Natural killer cell (primary cell): ENCODE data around the gene TBCD. TPM values are rescaled to one million over a fixed set of nuclear protein-coding genes. Genes with fewer than 3 reads are reported as not detected.

Experiments
- ATAC-seq, 3 donors: fragments of 150-1000 bp in 2 of 3; fragments of 200-7000 bp in 1 of 3; cut with Tn5 transposase; 1 replicate in 1 of 3; 2 replicates in 2 of 3; pipeline ENCODE4 v1.10.0; 2021; ENCODE audit warnings: mild to moderate bottlenecking in 2 of 3, moderate library complexity in 2 of 3
- DNase-seq, 2 donors: peaks; one replicate each; pipeline versions ENCODE4 v3.0.0 to v3.0.0-alpha.2; 2013 to 2021; ENCODE audit warnings: mixed read lengths in 1 of 2
- H3K27ac ChIP-seq: one replicate; pipeline ENCODE4 v1.5.1; 2013; ENCODE audit warnings: mild to moderate bottlenecking, low read length
- H3K27me3 ChIP-seq: one replicate; pipeline ENCODE4 v1.6.1; 2013; ENCODE audit warnings: low read length; ENCODE audit not compliant: control insufficient read depth, insufficient read depth
- H3K36me3 ChIP-seq: one replicate; pipeline ENCODE4 v1.6.1; 2013; ENCODE audit warnings: low read length; ENCODE audit not compliant: control insufficient read depth, insufficient read depth
- H3K4me1 ChIP-seq: one replicate; pipeline ENCODE4 v1.6.1; 2013; ENCODE audit warnings: low read length; ENCODE audit not compliant: control insufficient read depth, insufficient read depth
- H3K4me3 ChIP-seq: one replicate; pipeline ENCODE4 v1.5.1; 2013; ENCODE audit warnings: low read length
- H3K9me3 ChIP-seq: one replicate; pipeline ENCODE4 v1.6.1; 2013; ENCODE audit warnings: low read length; ENCODE audit not compliant: control insufficient read depth, insufficient read depth
- H3K27ac Mint-ChIP-seq, 2 donors: one replicate each; pipeline ENCODE4 v1.8.0; 2022; ENCODE audit warnings: mild to moderate bottlenecking in 2 of 2, mixed read lengths in 2 of 2, moderate library complexity in 1 of 2
- H3K27me3 Mint-ChIP-seq, 2 donors: one replicate each; pipeline ENCODE4 v1.8.0; 2022; ENCODE audit warnings: low read depth in 2 of 2, mixed read lengths in 2 of 2
- H3K36me3 Mint-ChIP-seq: one replicate; pipeline ENCODE4 v1.8.0; 2022; ENCODE audit warnings: mixed read lengths
- H3K4me1 Mint-ChIP-seq, 2 donors: one replicate each; pipeline ENCODE4 v1.8.0; 2022; ENCODE audit warnings: mixed read lengths in 2 of 2
- H3K4me3 Mint-ChIP-seq: one replicate; pipeline ENCODE4 v1.8.0; 2022; ENCODE audit warnings: mild to moderate bottlenecking, moderate library complexity, mixed read lengths
- H3K9me3 Mint-ChIP-seq, 2 donors: one replicate each; pipeline ENCODE4 v1.8.0; 2022; ENCODE audit warnings: mixed read lengths in 2 of 2
- CTCF ChIP-seq: fragments of 200-600 bp; IDR thresholded peaks from one replicate; pipeline ENCODE4 v1.8.0; 2022; ENCODE audit warnings: antibody characterized with exemption
- WGBS: methylation state at CpG from one replicate; pipeline ENCODE4 v1.1.7; 2013; ENCODE audit warnings: missing lambda C conversion rate; ENCODE audit not compliant: insufficient coverage; 5-methylcytosine and 5-hydroxymethylcytosine counted together
- intact Hi-C: fragments of 100-400 bp; cut with micrococcal nuclease; formaldehyde crosslinking; loops from one replicate; pipeline ENCODE4 v1.14.2; 2022
- total RNA-seq, 4 donors: library from RNA; stranded (reverse); fragments of 120-200 nt in 1 of 4; gene quantifications; one replicate each; pipeline versions ENCODE4 v1.2.3 to v1.2.4, GENCODE V29; 2013 to 2022

Gene TBCD
- total RNA-seq, 3 donors from 2014 or later (not counting 1 experiment from before 2014, with no cell fraction given) = 92.0 to 149 (median 132) TPM

GRCh38 chr17:82788206-82789001 lies 36.5 kb downstream of the TBCD start:
- no peaks in the 10 kb centered on the region for H3K27me3 ChIP-seq
- Mint-ChIP-seq H3K4me1 (peaks cover 5 to 24% of the 10 kb centered on the region in 2 donors), H3K4me3 (no peak overlapping the region), H3K27me3 (no peaks in the 10 kb centered on the region), H3K27ac (peak overlapping the region in 1 of 2 donors; percentile 2), H3K9me3 (no peaks in the 10 kb centered on the region), H3K36me3 (no peaks in the 10 kb centered on the region)
- 84% methylated on average over 18 of the region's 18 CpGs for WGBS
- H3K4me1 ChIP-seq = no peaks in the 10 kb centered on the region
- no peaks in the 10 kb centered on the region for H3K36me3 ChIP-seq
- DNase-seq = no peak
- ATAC-seq = peak in 1 of 3 donors; percentile 50
- no peak for TF ChIP-seq CTCF
- no peaks in the 10 kb centered on the region for H3K9me3 ChIP-seq
- H3K27ac ChIP-seq = no peak overlapping the region
- intact Hi-C loops = no loop called here
- no peak overlapping the region for H3K4me3 ChIP-seq

DNA sequence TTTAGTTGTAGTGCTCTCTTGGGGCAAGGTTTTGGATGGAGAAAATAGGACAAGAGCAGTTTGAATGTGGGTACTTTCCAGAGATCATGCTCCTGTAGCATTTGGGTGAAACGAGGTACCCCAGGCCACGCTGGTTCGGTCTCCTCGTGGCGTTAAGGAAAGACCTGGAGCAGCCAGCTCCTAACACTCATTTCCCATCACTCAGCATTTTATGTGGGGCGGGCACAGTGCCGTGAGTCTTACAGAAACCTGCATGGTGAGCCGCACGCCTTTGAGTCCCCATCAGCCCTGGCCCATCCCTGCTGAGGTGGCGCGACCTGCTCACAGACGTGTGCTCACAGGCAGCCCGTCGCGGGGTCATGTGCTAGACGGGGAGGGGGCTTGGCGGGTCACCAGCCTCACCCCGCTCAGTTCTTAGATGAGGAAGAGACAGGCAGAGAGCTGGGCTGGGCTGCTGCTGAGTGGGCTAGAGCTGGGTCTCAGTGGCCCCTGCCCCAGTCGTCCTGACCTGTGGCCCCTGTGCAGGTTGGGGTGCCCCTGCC lies 37.3 kb downstream of the TBCD start:
- Mint-ChIP-seq H3K4me1 (peaks cover 5 to 24% of the 10 kb centered on the region in 2 donors), H3K9me3 (no peaks in the 10 kb centered on the region), H3K4me3 (no peak overlapping the region), H3K27me3 (no peaks in the 10 kb centered on the region), H3K27ac (peak overlapping the region in 1 of 2 donors; percentile 2), H3K36me3 (no peaks in the 10 kb centered on the region)
- 91% methylated on average over 19 of the region's 19 CpGs for WGBS
- ATAC-seq = peak in 1 of 3 donors; percentile 28
- no peaks in the 10 kb centered on the region for H3K27me3 ChIP-seq
- H3K27ac ChIP-seq = no peak overlapping the region
- intact Hi-C loops = no loop called here
- no peaks in the 10 kb centered on the region for H3K4me1 ChIP-seq
- no peaks in the 10 kb centered on the region for H3K36me3 ChIP-seq
- DNase-seq = no peak
- no peak for TF ChIP-seq CTCF
- H3K4me3 ChIP-seq = no peak overlapping the region
- no peaks in the 10 kb centered on the region for H3K9me3 ChIP-seq

GRCh38 chr17:82789806-82790205 lies 37.9 kb downstream of the TBCD start:
- Histone ChIP-seq H3K27me3 (no peaks in the 10 kb centered on the region), H3K27ac (no peak overlapping the region), H3K9me3 (no peaks in the 10 kb centered on the region), H3K4me3 (no peak overlapping the region), H3K36me3 (no peaks in the 10 kb centered on the region), H3K4me1 (no peaks in the 10 kb centered on the region)
- Mint-ChIP-seq H3K4me3 (no peak overlapping the region), H3K9me3 (no peaks in the 10 kb centered on the region), H3K4me1 (peaks cover 5 to 24% of the 10 kb centered on the region in 2 donors), H3K27me3 (no peaks in the 10 kb centered on the region), H3K36me3 (no peaks in the 10 kb centered on the region), H3K27ac (no peak overlapping the region)
- intact Hi-C loops = no loop called here
- DNase-seq (no peak), ATAC-seq (no peak)
- WGBS = 97% methylated on average over 18 of the region's 18 CpGs
- no peak for TF ChIP-seq CTCF
